GM13977 (cell line): ENCODE measurements around the gene TIGAR.

Experiments
- DNase-seq: peaks from one replicate; pipeline ENCODE4 v3.0.0; 2012; ENCODE audit warnings: low spot score
- in situ Hi-C: fragments of 300-500 bp; cut with MboI; formaldehyde crosslinking; loops from one replicate; pipeline ENCODE4 v1.12.0; 2022; ENCODE audit warnings: low sequenced_read_pairs, low pct_unique_long_range_greater_than_20kb, mixed read lengths, inconsistent platforms; ENCODE audit not compliant: unreplicated experiment
- TF ChIP-seq, protein P1 (sequence below): IDR thresholded peaks from 2 replicates; pipeline ENCODE4 v1.5.1; 2012; ENCODE audit warnings: mild to moderate bottlenecking, control low read depth; ENCODE audit not compliant: insufficient read depth; ENCODE audit errors: extremely low read depth, missing control alignments

TIGAR gene

GRCh38 chr12:4380332-4380731, 59.3 kb downstream of the TIGAR start:
- DNase-seq = no peak
- TF ChIP-seq, protein P1, sequence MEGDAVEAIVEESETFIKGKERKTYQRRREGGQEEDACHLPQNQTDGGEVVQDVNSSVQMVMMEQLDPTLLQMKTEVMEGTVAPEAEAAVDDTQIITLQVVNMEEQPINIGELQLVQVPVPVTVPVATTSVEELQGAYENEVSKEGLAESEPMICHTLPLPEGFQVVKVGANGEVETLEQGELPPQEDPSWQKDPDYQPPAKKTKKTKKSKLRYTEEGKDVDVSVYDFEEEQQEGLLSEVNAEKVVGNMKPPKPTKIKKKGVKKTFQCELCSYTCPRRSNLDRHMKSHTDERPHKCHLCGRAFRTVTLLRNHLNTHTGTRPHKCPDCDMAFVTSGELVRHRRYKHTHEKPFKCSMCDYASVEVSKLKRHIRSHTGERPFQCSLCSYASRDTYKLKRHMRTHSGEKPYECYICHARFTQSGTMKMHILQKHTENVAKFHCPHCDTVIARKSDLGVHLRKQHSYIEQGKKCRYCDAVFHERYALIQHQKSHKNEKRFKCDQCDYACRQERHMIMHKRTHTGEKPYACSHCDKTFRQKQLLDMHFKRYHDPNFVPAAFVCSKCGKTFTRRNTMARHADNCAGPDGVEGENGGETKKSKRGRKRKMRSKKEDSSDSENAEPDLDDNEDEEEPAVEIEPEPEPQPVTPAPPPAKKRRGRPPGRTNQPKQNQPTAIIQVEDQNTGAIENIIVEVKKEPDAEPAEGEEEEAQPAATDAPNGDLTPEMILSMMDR = no peak
- in situ Hi-C loops = no loop called here

DNA sequence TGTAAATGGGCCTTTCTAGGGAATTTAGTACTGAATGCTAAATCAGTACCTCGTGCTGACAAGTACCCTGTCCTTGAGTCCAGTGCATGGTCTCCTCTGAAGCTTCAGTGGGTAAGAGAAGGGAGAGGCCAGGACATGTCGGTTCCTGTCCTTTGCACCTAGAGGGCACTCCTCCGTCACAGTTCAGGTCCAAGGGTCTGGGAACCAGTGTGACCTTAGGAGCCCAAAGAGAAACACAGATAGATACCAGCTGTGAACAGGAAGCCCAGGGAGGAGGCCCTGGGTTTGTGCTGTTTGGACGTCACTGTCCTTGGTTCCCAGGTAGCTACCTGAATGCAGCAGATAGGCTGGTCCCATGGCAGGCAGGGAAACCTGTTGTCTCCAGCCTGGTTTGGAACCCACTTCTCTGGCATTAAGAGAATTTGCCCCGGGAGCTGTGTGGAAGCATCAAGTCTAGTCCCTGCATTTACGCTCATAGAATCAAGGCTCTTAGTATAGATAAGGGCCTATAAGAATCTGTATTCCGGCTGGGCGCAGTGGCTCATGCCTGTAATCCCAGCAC, 62.4 kb downstream of the TIGAR start:
- in situ Hi-C loops = no loop called here
- TF ChIP-seq, protein P1 = peak; percentile 38
- no peak for DNase-seq

DNA sequence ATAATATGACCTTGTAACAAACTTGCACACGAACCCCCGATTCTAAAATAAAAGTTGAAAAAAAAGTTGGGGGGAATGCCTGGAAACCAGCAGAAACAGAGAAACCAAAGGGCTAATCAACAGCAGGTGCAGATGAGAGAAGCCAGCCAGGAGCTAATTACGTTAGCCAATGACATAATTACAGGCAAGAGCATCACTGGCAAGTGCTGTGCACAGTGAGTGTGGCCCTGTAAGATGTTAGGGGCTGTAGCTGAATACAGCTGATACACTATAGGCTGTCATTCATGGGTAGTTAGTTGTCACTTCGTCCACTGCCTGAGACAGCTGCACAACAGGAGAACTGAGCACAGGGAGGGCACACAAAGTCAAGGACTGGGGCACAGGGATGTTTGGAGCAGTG, 65.8 kb downstream of the TIGAR start:
- TF ChIP-seq, protein P1 = no peak
- in situ Hi-C loops = no loop called here
- DNase-seq = no peak

GRCh38 chr12:4387607-4388006, 66.6 kb downstream of the TIGAR start:
- no peak for DNase-seq
- in situ Hi-C loops = no loop called here
- TF ChIP-seq, protein P1 = no peak

GRCh38 chr12:4388032-4388431, 67.0 kb downstream of the TIGAR start:
- no peak for DNase-seq
- in situ Hi-C loops = no loop called here
- TF ChIP-seq, protein P1 = no peak

GRCh38 chr12:4388662-4389061, 67.6 kb downstream of the TIGAR start:
- in situ Hi-C loops = no loop called here
- TF ChIP-seq, protein P1 = no peak
- DNase-seq = no peak
